ENCODE results near the gene WDR90.

DNA sequence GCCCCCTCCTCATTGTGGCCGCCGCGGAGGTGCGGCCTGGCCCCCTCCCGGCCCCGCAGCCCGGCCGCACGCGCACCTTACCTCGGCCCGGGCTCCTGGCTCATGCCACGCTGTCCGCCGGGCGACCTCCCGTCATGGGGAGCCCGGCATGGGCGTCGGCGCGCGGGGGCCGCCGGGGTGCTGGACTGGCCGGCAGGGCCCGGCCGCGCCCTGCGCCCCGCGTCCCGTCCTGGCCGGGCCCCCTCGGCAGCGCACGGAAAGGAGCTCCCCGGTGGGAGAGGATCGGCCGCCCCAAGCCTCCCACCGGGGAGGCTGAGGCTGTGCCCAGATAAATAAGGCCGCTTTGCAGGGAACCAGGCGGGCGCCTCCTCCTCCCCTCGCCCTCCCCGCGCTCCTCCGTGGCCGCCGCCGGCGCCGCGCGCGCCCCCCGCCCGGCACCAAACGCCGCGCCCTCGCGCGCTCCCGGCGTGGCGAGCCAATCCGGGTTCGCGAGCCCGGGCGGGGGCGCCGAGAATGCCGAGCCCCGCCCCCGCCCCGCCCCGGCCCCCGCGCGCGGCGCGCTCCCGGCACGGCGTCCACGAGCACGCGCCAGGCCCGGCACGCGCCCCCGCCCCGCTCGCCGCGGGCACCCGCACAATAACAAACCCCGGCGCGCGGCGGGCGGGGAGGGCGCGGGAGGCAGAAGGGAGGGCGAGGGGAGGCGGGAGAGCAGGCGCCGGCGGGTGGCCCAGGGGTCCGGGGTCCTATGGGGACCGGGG, 56.4 kb downstream of the WDR90 start, which contains the start of gene FBXL16:
- no peak for TF ChIP-seq CTCF (IDR thresholded peaks at IDR 0.05; ENCODE audit: poor library complexity, severe bottlenecking)
- TF ChIP-seq, protein P1, sequence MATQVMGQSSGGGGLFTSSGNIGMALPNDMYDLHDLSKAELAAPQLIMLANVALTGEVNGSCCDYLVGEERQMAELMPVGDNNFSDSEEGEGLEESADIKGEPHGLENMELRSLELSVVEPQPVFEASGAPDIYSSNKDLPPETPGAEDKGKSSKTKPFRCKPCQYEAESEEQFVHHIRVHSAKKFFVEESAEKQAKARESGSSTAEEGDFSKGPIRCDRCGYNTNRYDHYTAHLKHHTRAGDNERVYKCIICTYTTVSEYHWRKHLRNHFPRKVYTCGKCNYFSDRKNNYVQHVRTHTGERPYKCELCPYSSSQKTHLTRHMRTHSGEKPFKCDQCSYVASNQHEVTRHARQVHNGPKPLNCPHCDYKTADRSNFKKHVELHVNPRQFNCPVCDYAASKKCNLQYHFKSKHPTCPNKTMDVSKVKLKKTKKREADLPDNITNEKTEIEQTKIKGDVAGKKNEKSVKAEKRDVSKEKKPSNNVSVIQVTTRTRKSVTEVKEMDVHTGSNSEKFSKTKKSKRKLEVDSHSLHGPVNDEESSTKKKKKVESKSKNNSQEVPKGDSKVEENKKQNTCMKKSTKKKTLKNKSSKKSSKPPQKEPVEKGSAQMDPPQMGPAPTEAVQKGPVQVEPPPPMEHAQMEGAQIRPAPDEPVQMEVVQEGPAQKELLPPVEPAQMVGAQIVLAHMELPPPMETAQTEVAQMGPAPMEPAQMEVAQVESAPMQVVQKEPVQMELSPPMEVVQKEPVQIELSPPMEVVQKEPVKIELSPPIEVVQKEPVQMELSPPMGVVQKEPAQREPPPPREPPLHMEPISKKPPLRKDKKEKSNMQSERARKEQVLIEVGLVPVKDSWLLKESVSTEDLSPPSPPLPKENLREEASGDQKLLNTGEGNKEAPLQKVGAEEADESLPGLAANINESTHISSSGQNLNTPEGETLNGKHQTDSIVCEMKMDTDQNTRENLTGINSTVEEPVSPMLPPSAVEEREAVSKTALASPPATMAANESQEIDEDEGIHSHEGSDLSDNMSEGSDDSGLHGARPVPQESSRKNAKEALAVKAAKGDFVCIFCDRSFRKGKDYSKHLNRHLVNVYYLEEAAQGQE (IDR thresholded peaks at IDR 0.05; ENCODE audit: borderline replicate concordance): no peak

Measured in neural cell (in vitro differentiated cells).